Fibroblast of skin of scalp (primary cell): ENCODE data around the gene PSMA4. TPM values are rescaled to one million over a fixed set of nuclear protein-coding genes. Genes with fewer than 3 reads are reported as not detected.
A peak's percentile ranks its signal among the peaks of the same experiment; 100 is the strongest.
"Not testable (repeated sequence)": the region's sequence is repeated elsewhere in the genome, so short reads cannot be mapped to it uniquely, and the experiment has no call there.

Source experiments
- DNase-seq: peaks from one replicate; pipeline ENCODE4 v3.0.0-alpha.2; 2013
- polyA plus RNA-seq, 2 experiments: library from polyadenylated mRNA; unstranded; fragments of 120-200 nt; gene quantifications; one replicate each; pipeline ENCODE4 v1.2.1, GENCODE V29; 2013; ENCODE audit not compliant: insufficient read length in 2 of 2

The PSMA4 gene
- 216 TPM for polyA plus RNA-seq (2013, experiment 1 of 2; ENCODE audit: insufficient read length)
- polyA plus RNA-seq (2013, experiment 2 of 2; ENCODE audit: insufficient read length): 219 TPM

DNA sequence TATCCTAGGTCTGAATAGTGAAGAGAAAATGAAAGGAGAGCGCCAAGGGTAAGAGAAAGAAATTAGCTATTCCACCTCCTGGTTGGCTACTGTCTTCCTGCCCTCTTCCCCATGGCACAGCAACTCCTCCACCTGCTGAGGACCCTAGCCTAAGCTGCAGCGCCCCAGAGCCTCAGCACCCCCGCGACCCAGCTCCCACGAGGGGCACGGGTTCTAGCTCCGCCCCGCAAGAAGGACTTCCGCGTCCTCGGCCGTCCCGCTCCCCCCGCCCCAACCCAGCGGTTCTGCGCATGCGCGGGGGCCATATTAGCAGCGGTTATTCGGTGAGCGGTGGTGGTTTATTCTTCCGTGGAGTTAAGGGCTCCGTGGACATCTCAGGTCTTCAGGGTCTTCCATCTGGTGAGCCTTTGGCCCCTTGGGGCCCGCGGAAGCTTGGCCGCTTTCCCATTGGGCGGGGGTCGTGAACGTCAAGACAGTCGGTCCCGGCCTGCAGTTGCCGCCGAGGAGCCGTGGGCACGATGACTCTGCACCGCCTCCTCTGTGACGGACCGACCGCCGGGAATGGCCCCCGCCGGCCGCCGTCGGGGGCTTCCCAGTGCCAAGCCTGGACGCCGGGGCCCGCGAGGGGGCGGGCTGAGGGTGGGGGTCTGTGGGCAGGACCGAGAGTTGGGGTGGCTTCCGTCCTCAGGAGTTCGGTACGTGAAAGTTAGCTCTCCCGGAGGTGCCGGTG, at the start of gene PSMA4:
Gene PSMA4 (plus strand): TSS at position 304 of the 730 bp plus-strand sequence. CDS start 1,484 bp downstream, outside the sequence.
- DNase-seq: peak; percentile 86

DNA sequence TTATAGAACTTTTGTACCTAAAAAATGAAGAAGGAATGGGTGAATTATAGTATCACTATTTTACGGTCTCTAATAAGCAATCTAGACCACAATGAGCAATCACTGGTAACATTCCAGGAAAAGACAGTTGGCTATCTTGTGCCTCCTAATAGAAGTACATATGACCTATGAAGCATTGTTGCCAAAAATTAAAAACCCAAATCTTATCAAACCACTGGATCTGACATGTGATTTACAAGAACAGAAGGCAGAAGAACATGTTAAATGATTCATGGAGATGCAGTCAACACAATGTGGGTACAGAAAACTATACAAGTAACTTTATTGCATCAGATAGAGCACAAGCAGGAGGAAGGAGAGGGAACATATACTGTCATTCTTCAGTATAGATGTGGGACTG, 47.4 kb upstream of the PSMA4 start:
- peak; percentile 14 for DNase-seq

DNA sequence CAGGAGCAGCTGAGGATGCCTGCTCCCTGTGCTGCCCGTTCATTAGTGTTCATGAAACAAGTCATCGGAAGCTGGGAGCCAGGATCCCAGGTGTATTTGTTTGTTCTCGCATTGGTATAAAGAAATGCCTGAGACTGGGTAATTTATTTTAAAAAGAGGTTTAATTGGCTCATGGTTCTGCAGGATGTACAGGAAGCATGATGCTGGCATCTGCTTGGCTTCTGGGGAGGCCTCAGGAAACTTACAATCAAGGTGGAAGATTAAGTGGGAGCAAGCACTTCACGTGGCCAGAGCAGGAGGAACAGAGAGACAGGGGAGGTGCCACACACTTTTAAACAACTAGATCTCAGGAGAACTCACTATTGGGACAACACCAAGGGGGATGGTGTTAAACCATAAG, 38.4 kb upstream of the PSMA4 start:
- DNase-seq: no peak

DNA sequence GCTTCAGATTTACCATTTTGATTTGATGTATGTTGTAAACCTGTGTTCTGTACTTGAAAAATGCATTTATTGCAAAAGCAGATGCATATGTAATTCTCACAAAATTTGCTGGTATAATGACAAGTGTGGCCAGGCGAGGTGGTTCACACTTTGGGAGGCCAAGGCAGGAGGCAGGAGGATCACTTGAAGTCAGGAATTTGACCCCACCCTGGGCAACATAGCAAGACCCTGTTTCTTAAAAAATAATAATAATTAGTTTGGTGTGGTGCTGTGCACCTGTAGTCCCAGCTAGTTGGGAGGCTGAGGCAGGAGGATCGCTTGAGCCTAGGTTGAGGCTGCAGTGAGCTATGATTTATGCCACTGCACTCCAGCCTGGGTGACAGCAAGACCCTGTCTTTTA, 37.6 kb upstream of the PSMA4 start:
- no peak for DNase-seq

DNA sequence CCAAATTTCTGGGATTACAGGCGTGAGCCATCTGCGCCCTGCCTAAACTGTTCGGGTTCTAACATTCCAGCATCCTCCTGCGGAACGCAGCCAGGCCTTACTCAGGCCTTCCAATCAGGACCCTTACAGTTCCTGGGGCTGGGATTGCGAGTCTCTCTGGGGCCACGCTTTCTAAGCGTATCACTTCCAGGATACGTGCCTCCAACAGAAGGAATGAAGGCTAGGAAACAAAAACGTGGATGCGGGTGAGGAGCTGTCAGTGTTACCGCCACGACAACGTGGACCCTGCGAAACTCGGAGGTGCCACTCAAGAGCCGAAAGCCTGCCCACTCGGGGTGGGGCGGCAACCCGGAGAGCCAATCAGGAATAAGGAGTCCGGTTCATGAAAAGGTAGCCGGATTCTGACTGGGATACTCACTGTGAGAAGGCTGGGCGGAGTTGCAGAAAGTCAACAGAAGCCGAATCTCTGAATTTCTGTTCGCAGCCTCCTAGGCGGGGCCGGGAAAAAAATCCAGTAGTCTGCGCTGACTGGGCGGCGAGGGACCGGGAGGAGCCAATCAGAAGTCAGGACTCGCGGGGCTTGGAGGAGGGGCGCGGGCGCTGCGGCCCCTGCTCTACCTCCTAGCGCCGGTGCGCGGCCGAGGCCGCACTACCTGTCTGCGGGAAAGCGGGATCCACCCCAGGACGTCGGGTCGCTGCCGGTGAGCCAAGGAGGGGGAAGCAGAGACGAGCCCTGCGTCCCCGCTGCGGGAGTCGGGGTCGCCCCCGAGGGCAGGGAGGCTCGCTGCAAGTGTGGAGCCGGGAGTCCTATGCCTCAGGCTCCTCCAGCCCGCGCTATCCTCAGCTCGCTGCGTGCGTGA, 33.0 kb upstream of the PSMA4 start, which contains the start of gene HYKK:
Gene HYKK (plus strand): TSS at position 607 of the 860 bp plus-strand sequence. CDS start 5,512 bp downstream, outside the sequence.
- peak; percentile 97 for DNase-seq

DNA sequence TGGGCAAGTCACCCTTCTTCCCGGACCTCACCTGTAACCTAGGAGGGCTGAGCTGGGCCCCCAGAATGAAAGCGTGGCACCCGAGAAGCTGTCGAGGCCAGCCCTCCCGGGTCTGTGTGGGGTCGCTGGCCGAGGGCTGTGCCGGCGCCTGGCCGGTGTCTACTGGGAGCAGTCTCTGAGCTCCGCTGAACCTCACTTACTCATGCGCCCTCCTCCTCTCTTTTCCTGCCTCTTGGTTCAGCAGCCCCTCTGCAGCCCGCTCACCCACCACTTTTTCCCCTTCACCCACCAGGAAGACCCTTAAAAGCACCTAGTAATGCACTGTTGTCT, 32.4 kb upstream of the PSMA4 start:
- no peak for DNase-seq

DNA sequence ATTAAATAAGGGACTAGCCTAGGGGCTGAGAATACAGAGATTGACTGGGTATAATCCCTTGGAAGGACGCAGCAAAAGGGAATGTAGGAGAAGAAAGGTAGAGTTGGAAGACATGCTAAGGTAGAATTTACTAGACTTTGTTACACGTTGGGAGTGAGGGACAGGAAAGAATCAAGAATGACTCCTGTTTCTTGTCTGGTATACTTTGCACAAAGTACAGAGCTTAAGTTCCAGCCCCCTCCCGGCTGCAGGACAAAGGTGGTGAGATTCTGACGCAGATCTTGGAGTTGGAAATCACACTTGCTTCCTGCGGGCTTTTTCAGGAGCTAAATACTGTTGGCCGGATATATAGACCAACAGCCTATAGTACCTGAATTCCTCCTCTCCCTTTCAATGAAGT, 32.0 kb upstream of the PSMA4 start:
- no peak for DNase-seq

DNA sequence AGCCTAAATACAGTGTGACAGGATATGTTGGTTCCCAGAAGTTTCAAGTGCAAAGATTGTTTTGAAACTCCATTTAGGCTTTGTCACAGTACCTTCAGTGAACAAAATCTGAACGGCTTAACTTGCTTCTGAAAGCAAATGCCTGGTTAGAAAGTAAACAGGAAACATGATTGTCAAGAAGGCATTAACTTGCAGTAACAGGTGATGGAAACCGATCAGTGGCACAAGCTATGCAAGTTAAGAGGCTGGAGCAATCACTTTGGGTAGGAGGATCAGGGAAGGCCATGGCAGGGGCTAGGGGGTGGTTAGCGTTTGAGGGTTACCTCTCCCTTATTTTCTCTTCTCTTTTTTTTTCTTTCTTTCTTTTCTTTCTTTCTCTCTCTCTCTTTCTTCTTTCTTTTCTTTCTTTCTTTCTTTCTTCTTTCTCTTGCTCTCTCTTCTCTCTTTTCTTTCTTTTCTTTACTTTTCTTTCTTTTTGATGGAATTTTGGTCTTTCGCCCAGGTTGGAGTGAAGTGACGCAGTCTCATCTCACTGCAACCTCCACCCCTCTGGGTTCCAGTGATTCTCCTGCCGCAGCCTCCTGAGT, 30.4 kb upstream of the PSMA4 start:
- no peak for DNase-seq

DNA sequence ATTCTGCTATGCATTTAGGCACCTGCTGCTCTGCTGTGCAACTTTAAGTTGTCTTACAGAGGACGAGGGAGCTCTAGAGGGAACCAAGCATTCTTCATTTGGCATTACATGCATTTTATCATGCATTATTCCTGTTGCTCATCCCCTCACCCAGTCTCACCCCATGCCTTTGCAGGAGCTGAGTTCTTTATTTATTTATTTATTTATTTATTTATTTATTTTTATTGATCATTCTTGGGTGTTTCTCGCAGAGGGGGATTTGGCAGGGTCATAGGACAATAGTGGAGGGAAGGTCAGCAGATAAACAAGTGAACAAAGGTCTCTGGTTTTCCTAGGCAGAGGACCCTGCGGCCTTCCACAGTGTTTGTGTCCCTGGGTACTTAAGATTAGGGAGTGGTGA, 20.2 kb upstream of the PSMA4 start:
- DNase-seq: not testable (repeated sequence)

DNA sequence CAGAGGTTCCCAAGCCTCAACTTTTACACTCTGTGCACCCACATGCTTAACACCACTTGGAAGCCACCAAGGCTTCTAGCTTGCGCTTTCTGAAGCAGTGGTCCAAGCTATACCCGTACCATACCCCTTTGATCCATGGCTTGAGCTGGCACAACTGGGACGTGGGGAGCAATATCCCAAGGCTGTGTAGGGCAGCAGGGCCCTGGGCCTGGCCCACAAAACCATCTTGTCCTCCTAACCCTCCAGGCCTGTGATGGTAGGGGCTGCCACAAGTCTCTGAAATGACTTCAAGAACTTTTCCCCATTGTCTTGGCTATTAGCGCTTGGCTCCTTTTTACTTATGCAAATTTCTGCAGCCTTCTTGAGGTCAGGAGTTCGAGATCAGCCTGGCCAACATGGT, 16.0 kb upstream of the PSMA4 start:
- no peak for DNase-seq

DNA sequence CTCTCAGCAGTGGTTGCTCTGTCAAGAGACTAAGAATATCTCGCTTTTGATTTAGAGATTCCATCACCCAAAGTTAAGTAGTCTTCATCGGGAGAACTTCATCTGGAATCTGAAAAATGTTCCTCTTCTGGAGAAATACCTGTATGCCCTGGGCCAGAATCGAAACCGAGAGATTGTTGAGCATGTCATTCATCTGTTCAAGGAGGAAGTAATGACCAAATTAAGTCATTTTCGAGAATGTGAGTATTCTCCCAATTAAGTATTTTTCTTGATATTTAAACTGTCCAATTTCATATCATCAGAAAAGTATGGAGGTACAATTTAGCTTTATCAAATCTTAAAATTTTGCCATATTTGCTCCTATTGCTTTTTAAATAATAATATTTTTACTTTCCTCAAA, 12.9 kb upstream of the PSMA4 start:
- DNase-seq: no peak

DNA sequence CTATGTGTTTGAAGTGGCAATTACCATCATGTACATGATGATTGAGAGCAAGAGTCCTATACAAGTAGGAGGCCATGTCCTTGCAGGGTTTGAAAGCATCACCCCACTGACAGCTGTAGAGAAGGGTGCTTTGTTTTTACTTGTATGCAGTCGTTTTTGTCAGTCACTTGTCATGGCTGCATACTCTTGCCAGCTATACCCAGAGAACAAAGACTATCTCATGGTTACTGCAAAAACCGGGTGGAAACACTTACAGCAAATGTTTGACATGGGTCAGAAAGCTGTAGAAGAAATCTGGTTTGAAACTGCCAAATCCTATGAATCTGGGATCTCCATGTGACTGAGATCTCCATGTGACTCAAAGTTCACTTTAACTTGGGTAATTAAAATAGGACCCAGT, 6.9 kb upstream of the PSMA4 start:
- DNase-seq: no peak

DNA sequence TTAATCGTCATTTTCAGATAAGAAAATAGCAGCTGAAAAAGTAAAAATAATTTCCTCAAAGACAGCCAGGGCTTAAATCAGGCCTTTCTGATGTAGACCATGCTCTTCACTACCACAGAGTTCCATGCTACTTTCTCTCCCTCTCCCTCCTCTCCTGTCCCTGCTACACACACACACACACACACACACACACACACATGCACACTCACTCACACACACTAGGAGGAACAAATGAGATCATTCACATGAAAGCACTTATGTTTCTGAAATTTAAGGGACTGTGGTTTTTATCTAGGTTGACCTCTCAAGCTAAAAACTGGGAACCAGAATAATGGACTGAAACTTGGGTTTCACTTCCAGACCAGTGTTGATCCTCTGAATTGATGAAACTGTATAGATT, 4.1 kb upstream of the PSMA4 start:
- DNase-seq: peak; percentile 12

DNA sequence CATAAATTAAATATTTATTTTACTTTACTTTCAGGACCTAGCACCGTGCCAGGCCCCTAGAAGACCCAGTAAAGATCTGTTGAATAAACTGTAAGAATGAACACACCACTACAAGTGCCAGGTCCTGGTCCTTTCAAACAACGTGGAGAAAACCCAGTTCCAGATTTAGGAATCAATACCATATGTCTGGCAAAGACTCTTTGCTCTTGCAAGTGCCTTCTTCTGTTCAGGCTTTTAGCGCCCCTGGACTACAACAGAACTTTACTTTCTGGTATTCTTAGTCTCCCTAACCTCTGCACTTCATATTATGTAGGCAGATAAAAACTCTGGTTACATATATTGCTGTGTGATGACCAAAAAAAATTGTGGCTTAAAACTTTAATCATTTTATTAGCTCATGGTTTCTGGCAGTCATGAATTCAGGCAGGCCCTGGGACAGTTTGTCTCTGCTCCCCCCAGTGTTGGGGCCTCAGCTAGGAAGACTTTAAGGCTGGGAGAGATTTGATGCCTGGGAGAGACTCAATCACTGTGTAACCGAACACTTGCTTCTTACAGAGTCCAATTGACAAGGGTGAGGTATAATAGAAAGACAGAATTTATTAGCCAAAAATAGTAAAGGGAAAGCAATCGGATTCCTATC, 2.9 kb upstream of the PSMA4 start:
- DNase-seq: no peak

DNA sequence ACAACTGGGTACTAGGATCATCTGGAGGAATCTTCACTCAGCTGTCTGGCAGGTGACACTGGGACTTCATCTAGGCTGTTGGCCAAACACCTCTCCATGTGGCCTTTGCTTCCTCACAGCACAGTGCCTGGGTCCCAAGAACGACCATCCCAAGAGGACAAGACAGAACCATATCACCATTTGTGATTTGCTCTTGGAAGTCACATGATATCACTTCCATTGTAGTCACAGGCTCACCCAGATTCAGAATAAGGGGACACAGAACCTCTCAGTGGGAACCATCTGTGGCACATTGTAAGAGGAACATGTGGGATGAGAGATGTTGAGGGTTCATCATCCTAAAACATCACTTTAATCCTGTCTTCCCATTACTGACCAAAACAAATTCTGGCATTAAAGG, 1.9 kb upstream of the PSMA4 start:
- no peak for DNase-seq

DNA sequence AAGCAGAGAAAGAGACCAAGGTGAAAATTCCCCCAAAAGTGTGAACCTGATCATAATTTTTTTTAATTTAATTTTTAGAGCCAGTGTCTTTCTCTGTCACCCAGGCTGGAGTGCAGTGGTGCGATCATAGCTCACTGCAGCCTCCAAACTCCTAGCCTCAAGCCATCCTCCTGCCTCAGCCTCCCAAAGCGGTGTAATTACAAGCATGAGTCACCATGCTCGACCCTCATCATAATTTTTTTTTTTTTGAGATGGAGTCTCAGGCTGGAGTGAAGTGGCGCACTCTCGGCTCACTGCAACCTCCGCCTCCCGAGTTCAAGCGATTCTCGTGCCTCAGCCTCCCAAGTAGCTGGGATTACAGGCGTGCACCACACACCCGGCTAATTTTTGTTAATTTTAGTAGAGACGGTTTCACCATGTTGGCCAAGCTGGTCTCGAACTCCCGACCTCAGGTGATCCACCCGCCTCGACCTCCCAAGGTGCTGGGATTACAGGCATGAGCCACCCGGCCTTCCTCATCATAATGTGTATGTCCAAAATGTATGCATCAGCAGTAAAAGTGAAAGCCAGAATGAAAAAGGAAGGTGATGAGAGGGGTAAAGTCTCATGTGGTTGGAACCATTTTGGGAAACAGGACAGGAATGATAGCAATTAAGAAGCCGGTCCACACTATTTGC, 642 bp upstream of the PSMA4 start:
- DNase-seq: not testable (repeated sequence)

DNA sequence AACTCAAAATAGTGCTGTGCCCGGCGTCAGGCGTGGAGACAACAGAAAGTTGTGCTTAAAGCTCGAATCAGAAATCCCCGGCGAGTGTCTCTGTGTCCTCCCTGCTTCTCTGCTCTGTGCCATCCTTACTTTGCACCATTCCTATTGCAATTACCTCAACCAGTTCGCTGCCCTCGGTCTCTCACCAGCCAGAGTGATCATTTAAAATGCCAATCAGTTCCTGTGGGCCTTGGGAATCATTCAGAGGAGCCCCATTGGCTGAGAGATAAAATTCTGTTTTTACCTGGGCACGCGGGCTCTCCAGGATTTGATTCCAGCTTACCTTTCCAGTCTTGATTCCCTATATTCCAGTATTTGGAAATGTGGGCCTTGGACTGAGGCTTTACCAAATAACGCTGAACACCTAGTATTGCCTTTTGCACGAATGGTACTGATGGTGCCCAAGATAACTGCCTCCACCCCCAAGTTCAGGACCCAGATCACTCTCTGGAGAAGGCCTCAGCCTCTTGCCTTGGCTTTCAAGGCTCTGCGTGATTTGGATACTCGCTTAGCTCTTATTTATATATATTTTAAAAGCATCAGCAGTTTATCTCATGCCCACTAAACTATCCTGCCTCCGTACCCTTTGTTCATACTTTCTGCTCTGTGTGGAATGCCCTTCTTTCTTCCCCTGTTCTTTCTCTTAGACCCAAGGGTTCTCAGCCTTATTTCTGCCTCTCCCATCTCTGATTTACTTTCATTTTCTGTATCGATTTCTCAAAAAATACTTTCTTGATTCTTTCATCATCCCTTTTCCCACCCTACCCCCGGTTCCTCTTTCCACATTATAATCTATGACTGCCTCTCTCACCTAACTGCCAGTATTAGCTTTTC, 863 bp downstream of the PSMA4 start:
- DNase-seq: peak; percentile 29

DNA sequence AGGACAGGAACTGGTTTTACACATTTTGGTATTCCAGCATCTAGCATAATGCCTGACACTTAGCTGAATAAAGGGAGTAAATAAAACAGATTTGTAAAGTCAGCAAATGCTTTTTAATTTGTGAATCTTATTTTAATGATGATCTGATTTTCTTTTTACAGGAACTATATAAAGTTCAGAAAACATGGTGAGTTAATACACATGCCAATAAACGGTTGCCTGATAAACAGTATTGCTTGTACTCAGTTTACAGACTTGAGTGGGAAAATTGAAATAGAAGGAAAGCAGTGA, 1.4 kb downstream of the PSMA4 start:
- no peak for DNase-seq

DNA sequence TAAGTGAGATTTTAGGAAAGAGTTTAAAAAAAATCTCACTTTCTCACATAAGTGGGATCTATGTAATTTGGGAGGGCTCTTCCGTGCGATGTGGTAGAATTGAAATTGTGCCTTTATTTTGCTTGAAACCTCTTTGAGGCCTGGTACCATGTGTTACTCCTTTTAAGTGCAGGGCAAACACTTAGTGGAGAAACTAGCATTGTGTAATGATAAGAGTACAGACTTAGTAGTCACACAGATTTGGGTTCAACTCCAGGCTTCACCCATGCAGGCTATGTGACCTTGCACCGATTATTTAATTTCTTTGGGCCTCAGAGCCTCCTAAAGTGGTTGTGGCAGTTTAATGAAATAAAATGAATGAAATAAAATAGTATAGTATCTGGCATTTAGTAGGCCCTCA, 2.4 kb downstream of the PSMA4 start:
- DNase-seq: no peak

DNA sequence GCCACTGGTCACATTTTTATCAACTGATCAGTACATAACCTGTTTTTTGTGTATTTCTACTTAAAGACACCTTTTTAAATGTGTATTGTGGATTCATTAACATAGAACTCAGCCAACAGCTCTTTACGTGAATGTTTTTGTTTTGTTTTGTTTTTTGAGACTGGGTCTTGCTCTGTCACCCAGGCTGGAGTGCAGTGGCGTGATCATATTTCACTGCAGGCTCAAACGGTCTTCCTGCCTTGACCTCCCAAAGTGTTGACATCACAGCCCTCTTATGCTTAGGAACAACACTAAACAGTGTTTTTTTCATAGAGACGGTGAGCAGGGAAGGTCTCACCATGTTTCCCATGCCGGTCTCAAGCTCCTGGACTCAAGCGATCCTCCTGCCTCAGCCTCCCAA, 9.9 kb downstream of the PSMA4 start:
- no peak for DNase-seq

DNA sequence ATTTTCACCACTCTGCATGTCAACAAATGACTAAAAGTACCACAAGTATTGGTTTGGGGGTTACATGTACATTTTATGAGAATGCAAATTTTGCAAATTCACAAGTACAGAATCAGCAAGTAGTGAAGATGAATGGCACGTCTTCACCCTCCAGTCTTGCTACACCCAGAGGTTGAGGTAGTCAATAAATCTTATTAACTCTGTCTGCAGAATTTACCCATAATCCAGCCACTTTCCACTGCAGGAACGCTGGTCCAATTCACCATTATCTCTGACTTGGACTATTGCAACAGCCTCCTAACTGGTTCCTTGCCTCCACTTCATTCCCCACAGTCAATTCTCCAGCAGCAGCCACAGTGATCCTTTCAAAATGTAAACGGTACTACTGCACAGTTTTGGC, 10.6 kb downstream of the PSMA4 start:
- DNase-seq: no peak

DNA sequence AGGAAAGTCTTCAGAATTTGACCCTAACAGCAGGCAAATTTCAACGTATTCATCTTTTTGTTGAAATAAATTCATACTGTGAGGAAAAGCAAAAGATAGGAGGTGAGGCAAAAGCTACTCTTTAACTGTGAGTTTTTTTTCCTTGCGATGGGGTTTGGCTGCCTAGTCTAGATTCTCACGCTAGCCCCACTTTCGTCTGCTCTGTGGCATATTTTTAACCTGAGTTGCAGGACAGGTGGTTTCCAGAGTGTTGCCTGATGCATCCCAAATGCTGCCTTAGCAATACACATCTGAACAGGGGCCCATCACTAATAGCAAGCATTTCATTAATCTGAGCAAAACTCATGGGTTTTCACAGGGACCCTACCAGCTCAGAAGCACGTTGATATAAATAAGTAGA, 11.7 kb downstream of the PSMA4 start:
- DNase-seq: no peak
